VCaP (cell line): ENCODE data around the gene RAB26.

ENCODE experiments used
- H3K27ac ChIP-seq: fragments of 450-650 bp; 2 replicates; pipeline ENCODE4 v1.5.1; 2017
- TF ChIP-seq, protein P1 (sequence below): fragments of 450-650 bp; conservative IDR thresholded peaks from 2 replicates; pipeline ENCODE4 v1.5.1; 2017; ENCODE audit warnings: mild to moderate bottlenecking, moderate library complexity

Gene RAB26

GRCh38 chr16:2148714-2149629, 547 bp downstream of the RAB26 start:
- peak overlapping the region; percentile 89 for H3K27ac ChIP-seq
- TF ChIP-seq, protein P1, sequence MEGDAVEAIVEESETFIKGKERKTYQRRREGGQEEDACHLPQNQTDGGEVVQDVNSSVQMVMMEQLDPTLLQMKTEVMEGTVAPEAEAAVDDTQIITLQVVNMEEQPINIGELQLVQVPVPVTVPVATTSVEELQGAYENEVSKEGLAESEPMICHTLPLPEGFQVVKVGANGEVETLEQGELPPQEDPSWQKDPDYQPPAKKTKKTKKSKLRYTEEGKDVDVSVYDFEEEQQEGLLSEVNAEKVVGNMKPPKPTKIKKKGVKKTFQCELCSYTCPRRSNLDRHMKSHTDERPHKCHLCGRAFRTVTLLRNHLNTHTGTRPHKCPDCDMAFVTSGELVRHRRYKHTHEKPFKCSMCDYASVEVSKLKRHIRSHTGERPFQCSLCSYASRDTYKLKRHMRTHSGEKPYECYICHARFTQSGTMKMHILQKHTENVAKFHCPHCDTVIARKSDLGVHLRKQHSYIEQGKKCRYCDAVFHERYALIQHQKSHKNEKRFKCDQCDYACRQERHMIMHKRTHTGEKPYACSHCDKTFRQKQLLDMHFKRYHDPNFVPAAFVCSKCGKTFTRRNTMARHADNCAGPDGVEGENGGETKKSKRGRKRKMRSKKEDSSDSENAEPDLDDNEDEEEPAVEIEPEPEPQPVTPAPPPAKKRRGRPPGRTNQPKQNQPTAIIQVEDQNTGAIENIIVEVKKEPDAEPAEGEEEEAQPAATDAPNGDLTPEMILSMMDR, result no peak

DNA sequence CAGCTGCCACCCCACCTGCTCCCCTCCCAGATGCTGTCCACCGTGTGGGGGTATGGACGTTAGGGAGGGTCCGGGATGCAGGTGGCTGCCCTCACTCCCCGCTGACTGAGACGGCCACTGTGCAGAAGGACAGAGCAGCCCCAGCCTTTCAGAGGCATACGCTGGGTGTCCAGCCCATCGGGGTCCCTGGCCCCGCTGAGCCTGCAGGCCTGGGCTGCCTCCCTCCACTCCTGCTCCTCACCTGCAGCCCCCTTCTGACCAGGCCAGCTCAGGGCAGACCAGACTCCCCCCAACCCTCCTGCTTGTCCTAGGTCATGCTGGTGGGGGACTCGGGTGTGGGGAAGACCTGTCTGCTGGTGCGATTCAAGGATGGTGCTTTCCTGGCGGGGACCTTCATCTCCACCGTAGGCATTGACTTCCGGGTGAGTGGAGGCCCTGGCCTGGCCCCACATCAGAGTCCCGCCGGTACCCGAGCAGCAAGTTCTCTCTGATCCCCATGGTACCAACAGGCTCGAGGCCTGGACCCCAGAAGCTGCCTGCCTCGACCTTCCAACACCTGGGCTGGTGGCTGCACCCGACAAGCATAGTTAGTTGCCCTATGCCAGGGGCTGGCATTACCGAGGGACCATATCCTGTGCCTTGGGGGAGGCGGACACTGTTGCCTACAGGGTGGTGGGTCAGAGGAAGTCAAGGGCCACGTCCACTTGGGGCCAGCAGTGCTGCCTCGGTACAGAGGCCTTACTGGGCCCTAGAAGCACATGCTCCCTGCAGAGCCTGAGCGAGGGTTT, 1.4 kb downstream of the RAB26 start:
- TF ChIP-seq, protein P1, result no peak
- H3K27ac ChIP-seq, result peak overlapping the region; percentile 89

DNA sequence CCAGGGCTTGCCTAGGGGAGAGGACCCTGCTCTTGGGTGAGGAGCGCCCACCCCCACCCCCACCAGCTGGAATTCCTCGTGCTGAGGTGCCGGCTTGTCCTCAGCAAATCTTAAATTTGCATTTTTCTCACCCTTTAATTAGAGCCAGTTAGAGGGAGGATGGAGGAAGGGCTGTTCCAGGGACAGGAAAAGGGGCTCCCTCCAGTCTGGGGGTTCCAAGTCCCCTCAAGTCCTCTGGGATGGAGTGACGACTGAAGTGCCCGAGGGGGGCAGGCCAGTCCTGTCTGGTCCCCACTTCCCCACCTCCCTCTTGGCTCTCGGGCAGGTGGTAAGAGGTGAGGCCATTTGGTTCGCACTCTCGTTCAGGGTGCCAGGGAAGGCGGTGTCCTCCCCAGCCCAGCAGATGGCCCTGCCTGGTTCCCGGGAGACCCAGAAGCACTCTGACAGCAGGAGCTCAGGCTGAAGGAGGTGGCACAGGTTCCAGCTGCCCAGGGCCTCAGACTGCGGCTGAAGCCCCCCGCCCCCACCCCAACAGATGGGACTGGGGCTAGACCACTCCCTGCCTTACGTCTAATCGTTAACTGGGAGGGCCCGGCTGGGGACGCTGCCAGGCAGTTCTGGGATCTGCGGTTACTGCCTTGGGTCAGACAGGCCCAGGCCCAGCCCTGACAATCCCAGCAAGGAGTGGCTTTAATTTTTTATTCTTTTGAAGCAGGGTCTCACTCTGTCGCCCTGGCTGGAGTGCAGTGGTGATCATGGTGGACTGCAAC, 2.2 kb downstream of the RAB26 start:
- TF ChIP-seq, protein P1, result no peak
- H3K27ac ChIP-seq, result peak overlapping the region; percentile 89

DNA sequence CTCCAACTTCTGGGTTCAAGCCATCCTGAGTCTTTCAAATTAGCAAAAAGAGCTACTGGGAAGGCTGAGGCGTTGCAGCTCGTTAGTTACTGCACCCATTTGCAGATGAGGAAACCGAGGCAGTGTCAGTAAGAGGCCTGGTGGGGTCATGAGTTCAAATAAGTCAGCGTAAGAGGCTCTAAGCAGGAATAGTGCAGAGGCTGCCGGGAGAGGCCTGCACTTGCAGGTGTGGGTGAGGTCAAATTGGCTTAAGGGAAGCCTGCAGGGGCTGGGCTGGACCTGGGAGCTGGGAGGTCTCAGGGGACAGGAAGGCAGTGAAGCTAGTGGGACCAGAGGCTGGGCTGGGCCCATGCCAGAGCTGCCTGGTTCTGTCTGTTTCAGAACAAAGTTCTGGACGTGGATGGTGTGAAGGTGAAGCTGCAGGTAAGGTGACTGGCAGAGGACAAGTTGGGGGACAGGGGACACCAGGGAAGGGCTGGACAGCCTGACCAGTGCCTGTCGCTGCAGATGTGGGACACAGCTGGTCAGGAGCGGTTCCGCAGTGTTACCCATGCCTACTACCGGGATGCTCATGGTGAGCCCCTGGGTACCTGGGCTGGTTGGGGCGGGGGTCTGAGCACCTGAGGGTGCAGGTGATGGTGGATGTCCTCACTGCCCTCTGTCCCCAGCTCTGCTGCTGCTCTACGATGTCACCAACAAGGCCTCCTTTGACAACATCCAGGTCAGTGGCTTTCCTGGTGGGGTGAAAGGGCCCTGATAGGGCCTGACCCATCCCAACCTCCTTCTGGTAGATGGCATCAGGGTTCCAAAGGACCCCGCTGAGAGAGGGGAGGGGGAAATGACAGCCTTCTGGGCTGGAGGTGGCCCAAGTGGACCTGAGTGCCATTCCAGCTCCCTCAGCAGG, 3.0 kb downstream of the RAB26 start:
- TF ChIP-seq, protein P1, result no peak
- peak overlapping the region; percentile 89 for H3K27ac ChIP-seq

GRCh38 chr16:2152695-2153506, 4.5 kb downstream of the RAB26 start:
- H3K27ac ChIP-seq, result peak overlapping the region; percentile 89
- TF ChIP-seq, protein P1, result no peak

DNA sequence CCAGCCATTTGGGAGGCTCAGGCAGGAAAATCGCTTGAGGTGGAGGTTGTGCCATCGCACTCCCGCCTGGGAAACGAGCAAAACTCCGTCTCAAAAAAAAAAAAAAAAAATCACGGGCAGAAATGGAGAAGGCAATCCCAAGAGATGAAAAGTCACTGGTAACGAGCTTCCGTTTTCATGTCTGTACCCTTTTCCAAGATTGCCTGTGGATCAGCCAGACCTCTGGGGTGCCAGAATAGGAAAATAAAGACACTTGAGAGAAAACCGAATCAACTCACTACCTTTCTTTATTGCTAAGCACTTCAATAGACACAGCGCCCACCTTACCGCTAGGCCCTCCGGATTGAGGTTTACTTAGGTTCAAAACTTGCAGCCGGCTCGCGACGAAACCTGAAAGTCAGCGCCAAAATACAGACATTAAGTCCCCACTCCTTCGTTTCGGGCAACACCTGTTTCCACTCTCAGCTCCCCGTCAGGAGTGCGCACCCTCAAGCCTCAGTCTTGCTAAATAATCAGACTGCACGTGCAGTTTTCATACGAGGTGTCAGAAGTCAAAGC, 6.2 kb downstream of the RAB26 start:
- peak overlapping the region; percentile 89 for H3K27ac ChIP-seq
- TF ChIP-seq, protein P1, result no peak
